Measurements from ENCODE around the gene PIGC. TPM values are rescaled to one million over a fixed set of nuclear protein-coding genes. Genes with fewer than 3 reads are reported as not detected.

The PIGC gene
- total RNA-seq, 1 donor, result 22.4 TPM

DNA sequence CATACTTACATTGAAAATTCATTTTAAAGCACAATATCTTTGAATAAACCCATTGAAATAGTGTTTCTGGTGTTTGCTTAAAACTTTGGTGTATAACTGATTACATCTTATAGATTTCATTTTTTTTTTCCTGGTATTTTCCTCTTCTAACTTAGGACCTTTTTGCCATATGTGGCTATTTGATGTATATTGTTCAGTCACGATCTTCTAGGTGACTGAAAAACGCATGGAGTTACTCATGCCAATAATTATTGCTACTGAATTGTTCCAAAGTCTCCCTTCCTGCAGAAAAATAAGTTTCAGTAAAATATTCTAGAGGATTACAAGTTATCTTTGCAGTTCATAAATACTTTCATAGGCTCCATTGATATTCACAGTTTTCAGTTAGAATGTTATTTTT lies 46.2 kb downstream of the PIGC start:
- no peaks in the 10 kb centered on the region for H4K20me1 ChIP-seq (ENCODE audit: insufficient read depth, low read length)
- no peak for DNase-seq (ENCODE audit: insufficient read length, low spot score, missing footprints)
- H3K27me3 ChIP-seq (ENCODE audit: insufficient read depth, low read length), result no peaks in the 10 kb centered on the region
- H3K9me3 ChIP-seq (ENCODE audit: low read depth, low read length), result no peaks in the 10 kb centered on the region
- peaks cover 31% of the 10 kb centered on the region for H3K4me1 ChIP-seq (ENCODE audit: insufficient read depth, low read length)
- H3K4me3 ChIP-seq (ENCODE audit: insufficient read depth, low read length), result no peak overlapping the region
- no peak overlapping the region for H2AFZ ChIP-seq (ENCODE audit: low read length)
- no peak overlapping the region for H3K27ac ChIP-seq (ENCODE audit: low read depth, low read length)
- H3K4me2 ChIP-seq (ENCODE audit: insufficient read depth, low read length), result no peak overlapping the region
- no peaks in the 10 kb centered on the region for H3K79me2 ChIP-seq (ENCODE audit: insufficient read depth, low read length)
- H3K36me3 ChIP-seq (ENCODE audit: insufficient read depth, low read length), result no peaks in the 10 kb centered on the region
- TF ChIP-seq, protein P1, sequence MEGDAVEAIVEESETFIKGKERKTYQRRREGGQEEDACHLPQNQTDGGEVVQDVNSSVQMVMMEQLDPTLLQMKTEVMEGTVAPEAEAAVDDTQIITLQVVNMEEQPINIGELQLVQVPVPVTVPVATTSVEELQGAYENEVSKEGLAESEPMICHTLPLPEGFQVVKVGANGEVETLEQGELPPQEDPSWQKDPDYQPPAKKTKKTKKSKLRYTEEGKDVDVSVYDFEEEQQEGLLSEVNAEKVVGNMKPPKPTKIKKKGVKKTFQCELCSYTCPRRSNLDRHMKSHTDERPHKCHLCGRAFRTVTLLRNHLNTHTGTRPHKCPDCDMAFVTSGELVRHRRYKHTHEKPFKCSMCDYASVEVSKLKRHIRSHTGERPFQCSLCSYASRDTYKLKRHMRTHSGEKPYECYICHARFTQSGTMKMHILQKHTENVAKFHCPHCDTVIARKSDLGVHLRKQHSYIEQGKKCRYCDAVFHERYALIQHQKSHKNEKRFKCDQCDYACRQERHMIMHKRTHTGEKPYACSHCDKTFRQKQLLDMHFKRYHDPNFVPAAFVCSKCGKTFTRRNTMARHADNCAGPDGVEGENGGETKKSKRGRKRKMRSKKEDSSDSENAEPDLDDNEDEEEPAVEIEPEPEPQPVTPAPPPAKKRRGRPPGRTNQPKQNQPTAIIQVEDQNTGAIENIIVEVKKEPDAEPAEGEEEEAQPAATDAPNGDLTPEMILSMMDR (IDR thresholded peaks at IDR 0.05; ENCODE audit: extremely low read depth, low read depth, low read length), result no peak

DNA sequence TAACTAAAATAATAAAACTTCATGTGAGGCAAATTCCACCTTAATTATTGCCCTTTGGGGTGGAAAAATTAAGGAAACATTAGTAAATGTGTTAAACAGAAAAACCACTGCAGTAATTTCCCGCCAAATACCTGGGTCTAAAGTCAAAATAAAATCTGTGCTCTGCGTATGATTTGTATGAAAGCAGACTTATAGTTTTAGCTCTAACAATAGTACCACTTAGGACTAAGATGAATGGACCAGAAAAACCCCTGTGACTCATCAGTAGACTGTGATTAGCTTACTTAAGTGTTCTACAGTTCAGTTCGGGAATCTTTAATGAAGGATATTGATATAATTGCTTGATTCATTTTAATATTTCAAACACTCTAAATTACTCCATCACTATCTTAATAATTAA lies 46.6 kb downstream of the PIGC start:
- H3K4me3 ChIP-seq (ENCODE audit: insufficient read depth, low read length), result no peak overlapping the region
- H3K27me3 ChIP-seq (ENCODE audit: insufficient read depth, low read length), result no peaks in the 10 kb centered on the region
- no peaks in the 10 kb centered on the region for H3K79me2 ChIP-seq (ENCODE audit: insufficient read depth, low read length)
- no peak overlapping the region for H3K27ac ChIP-seq (ENCODE audit: low read depth, low read length)
- no peak overlapping the region for H3K4me2 ChIP-seq (ENCODE audit: insufficient read depth, low read length)
- H2AFZ ChIP-seq (ENCODE audit: low read length), result no peak overlapping the region
- peaks cover 31% of the 10 kb centered on the region for H3K4me1 ChIP-seq (ENCODE audit: insufficient read depth, low read length)
- no peak for DNase-seq (ENCODE audit: insufficient read length, low spot score, missing footprints)
- no peaks in the 10 kb centered on the region for H3K36me3 ChIP-seq (ENCODE audit: insufficient read depth, low read length)
- TF ChIP-seq, protein P1 (IDR thresholded peaks at IDR 0.05; ENCODE audit: extremely low read depth, low read depth, low read length), result no peak
- no peaks in the 10 kb centered on the region for H4K20me1 ChIP-seq (ENCODE audit: insufficient read depth, low read length)
- no peaks in the 10 kb centered on the region for H3K9me3 ChIP-seq (ENCODE audit: low read depth, low read length)

DNA sequence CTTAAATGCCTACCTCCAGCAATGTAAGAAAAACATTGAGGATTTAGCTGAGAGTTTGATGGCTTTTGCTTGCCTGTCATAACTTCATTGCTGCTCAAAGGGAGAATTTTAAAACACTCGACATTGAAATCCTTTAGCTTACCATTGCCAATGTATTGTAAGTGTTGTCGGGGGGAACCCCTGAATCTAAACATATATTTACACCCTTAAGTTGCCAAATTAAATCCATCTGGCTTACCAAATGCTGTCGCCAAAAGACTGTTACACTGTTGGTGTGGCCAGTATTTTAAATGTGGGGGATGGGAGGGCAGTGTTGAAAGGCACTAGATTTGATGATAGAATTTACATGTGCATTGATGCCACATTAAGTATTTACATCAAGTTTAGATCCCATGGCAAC lies 48.3 kb downstream of the PIGC start:
- H3K4me3 ChIP-seq (ENCODE audit: insufficient read depth, low read length), result no peak overlapping the region
- no peak overlapping the region for H3K27ac ChIP-seq (ENCODE audit: low read depth, low read length)
- TF ChIP-seq, protein P1 (IDR thresholded peaks at IDR 0.05; ENCODE audit: extremely low read depth, low read depth, low read length), result no peak
- DNase-seq (ENCODE audit: insufficient read length, low spot score, missing footprints), result no peak
- no peak overlapping the region for H2AFZ ChIP-seq (ENCODE audit: low read length)
- H3K27me3 ChIP-seq (ENCODE audit: insufficient read depth, low read length), result no peaks in the 10 kb centered on the region
- no peak overlapping the region for H3K4me2 ChIP-seq (ENCODE audit: insufficient read depth, low read length)
- H3K79me2 ChIP-seq (ENCODE audit: insufficient read depth, low read length), result no peaks in the 10 kb centered on the region
- no peaks in the 10 kb centered on the region for H3K9me3 ChIP-seq (ENCODE audit: low read depth, low read length)
- H4K20me1 ChIP-seq (ENCODE audit: insufficient read depth, low read length), result no peaks in the 10 kb centered on the region
- H3K4me1 ChIP-seq (ENCODE audit: insufficient read depth, low read length), result peaks cover 35% of the 10 kb centered on the region
- H3K36me3 ChIP-seq (ENCODE audit: insufficient read depth, low read length), result no peaks in the 10 kb centered on the region

DNA sequence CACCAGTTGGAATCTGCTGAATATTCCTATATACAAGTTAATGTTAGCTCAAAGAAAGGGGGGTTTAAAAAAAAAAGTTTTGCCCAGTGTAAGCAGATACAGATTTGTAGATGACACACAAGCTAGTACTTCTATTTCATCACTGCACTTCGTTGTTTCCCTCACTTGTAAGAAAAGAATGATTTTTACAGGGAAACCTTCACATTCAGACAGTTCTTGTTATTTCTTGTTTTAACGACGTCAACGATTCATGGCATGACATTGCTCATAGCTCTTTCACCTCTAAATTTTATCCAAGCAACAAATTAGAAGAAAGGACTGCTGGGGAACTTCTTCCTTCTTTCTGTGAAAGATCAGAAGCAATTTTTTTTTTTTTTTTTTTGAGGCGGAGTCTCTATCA lies 49.1 kb downstream of the PIGC start:
- no peaks in the 10 kb centered on the region for H3K9me3 ChIP-seq (ENCODE audit: low read depth, low read length)
- no peaks in the 10 kb centered on the region for H3K79me2 ChIP-seq (ENCODE audit: insufficient read depth, low read length)
- TF ChIP-seq, protein P1 (IDR thresholded peaks at IDR 0.05; ENCODE audit: extremely low read depth, low read depth, low read length), result no peak
- no peak overlapping the region for H3K4me3 ChIP-seq (ENCODE audit: insufficient read depth, low read length)
- no peak overlapping the region for H3K27ac ChIP-seq (ENCODE audit: low read depth, low read length)
- DNase-seq (ENCODE audit: insufficient read length, low spot score, missing footprints), result no peak
- peaks cover 36% of the 10 kb centered on the region for H3K4me1 ChIP-seq (ENCODE audit: insufficient read depth, low read length)
- H4K20me1 ChIP-seq (ENCODE audit: insufficient read depth, low read length), result no peaks in the 10 kb centered on the region
- no peaks in the 10 kb centered on the region for H3K36me3 ChIP-seq (ENCODE audit: insufficient read depth, low read length)
- no peak overlapping the region for H3K4me2 ChIP-seq (ENCODE audit: insufficient read depth, low read length)
- no peaks in the 10 kb centered on the region for H3K27me3 ChIP-seq (ENCODE audit: insufficient read depth, low read length)
- H2AFZ ChIP-seq (ENCODE audit: low read length), result no peak overlapping the region
